ENCODE measurements around the gene EFCAB7.

Gene EFCAB7

DNA sequence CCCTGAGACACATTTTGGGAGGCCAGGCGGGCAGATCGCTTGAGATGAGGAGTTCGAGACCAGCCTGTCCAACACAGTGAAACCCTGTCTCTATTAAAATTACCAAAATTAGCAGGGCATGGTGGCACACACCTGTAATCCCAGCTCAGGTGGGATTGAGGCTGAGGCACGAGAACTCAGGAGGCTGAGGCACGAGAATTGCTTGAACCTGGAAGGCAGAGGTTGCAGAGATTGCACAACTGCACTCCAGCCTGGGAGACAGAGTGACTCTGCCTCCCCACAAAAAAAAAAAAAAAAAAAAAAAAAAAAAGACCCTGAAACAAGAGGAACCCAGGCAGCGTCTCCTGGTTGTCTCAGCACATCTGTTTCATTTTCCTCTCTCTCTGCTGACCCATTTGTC, 94.1 kb downstream of the EFCAB7 start:
- H3K27ac ChIP-seq = no peak overlapping the region
- TF ChIP-seq CTCF (conservative IDR thresholded peaks at IDR 0.05) (no peak), ZFX (IDR thresholded peaks at IDR 0.05) (no peak)

- TF ChIP-seq CTCF (conservative IDR thresholded peaks at IDR 0.05) (no peak), ZFX (IDR thresholded peaks at IDR 0.05) (no peak)
- no peak overlapping the region for H3K27ac ChIP-seq
Measured at GRCh38 chr1:63618011-63618410, 94.7 kb downstream of the EFCAB7 start.

DNA sequence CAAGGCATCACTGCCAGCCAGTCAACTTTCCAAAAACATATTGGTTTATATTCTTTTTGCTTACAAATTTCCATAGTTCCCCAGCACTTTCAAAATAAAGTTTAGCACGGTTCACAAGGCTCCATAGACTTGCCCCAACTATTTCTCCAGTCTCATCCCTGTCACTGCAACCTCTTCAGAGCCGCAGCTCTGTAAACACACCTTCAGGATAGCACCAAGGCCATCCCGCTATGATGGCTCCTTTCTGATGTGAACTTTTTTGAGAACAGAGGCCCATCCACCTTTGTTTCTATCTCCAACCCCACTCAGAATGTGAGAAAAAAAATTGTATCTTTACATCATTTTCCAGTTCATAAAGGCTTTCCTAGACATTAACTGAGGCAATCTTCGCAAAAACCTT, 96.2 kb downstream of the EFCAB7 start:
- H3K27ac ChIP-seq = no peak overlapping the region
- TF ChIP-seq ZFX (IDR thresholded peaks at IDR 0.05) (no peak), CTCF (conservative IDR thresholded peaks at IDR 0.05) (no peak)

DNA sequence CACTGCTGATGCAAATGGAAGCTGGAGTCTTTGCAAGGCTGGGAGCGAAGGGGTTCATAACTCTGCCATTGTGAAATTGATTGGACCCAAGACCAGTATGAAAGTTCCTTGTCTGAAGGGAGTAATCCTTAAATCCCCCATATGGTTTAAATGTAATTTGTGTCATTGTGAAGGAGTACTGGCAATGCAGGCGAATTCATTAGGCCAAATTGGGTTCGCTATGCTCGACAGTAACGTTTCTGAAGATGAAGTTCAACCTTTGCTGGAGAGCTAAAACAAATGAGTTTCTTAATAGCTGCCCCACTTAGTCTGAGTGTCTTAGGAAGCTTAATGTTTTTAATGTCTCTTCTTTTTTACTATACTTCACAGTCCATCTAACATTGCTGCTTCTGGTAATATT, 97.3 kb downstream of the EFCAB7 start:
- no peak overlapping the region for H3K27ac ChIP-seq
- TF ChIP-seq CTCF (conservative IDR thresholded peaks at IDR 0.05) = no peak
- TF ChIP-seq ZFX (IDR thresholded peaks at IDR 0.05) = no peak

- TF ChIP-seq CTCF (conservative IDR thresholded peaks at IDR 0.05) (no peak), ZFX (IDR thresholded peaks at IDR 0.05) (no peak)
- H3K27ac ChIP-seq = no peak overlapping the region
Measured at GRCh38 chr1:63621075-63621474, 97.8 kb downstream of the EFCAB7 start.

DNA sequence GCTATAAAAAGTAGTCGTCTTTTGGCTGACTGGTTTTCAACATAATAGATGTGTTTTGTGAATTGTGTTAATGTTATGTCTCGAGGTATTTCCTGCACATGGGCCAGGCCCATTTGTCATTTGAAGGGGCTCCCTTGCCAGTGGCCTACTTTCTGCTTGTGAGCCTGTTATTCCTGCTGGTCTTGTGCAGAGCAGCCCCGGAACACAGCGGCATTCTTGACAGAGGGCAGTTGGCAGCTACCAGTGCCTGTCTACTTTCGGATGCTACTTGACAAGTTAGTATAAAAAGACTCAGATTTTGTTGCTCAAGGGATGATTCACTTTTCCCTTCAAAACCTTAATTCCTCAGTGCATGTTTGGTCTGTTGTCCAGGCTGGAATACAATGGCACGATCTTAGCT, 98.4 kb downstream of the EFCAB7 start:
- TF ChIP-seq ZFX (IDR thresholded peaks at IDR 0.05) = no peak
- TF ChIP-seq CTCF (conservative IDR thresholded peaks at IDR 0.05) = no peak

More for the DNA sequence above, 98.4 kb downstream of the EFCAB7 start:
- H3K27ac ChIP-seq = no peak overlapping the region

Data from C4-2B (cell line).